HFFc6 (cell line): ENCODE measurements around the gene NOS1AP. TPM values are rescaled to one million over a fixed set of nuclear protein-coding genes. Genes with fewer than 3 reads are reported as not detected.

Source experiments
- DNase-seq: peaks from one replicate; pipeline ENCODE4 v3.0.0-alpha.2; 2018
- H3K27ac Mint-ChIP-seq: 2 replicates; pipeline ENCODE4 v1.8.0; 2020; ENCODE audit warnings: mild to moderate bottlenecking, mixed read lengths
- H3K27me3 Mint-ChIP-seq: 2 replicates; pipeline ENCODE4 v1.8.0; 2021; ENCODE audit warnings: mild to moderate bottlenecking, moderate library complexity, mixed read lengths; ENCODE audit not compliant: insufficient read depth
- H3K36me3 Mint-ChIP-seq: 2 replicates; pipeline ENCODE4 v1.8.0; 2021; ENCODE audit warnings: low read depth, mixed read lengths
- H3K4me1 Mint-ChIP-seq: 2 replicates; pipeline ENCODE4 v1.8.0; 2020; ENCODE audit warnings: low read depth, mixed read lengths
- H3K4me3 Mint-ChIP-seq: 2 replicates; pipeline ENCODE4 v1.8.0; 2020; ENCODE audit warnings: mild to moderate bottlenecking, moderate library complexity, mixed read lengths
- H3K9me3 Mint-ChIP-seq: 2 replicates; pipeline ENCODE4 v1.8.0; 2020; ENCODE audit warnings: mild to moderate bottlenecking, mixed read lengths
- CTCF ChIP-seq: fragments of 200-600 bp; sonication (generic); IDR thresholded peaks from 2 replicates; pipeline ENCODE4 v1.5.0; 2021; ENCODE audit warnings: antibody characterized with exemption, mild to moderate bottlenecking
- long read RNA-seq: library from polyadenylated mRNA; unstranded; transcript quantifications from one replicate; pipeline ENCODE4 v2.0.0, GENCODE V29; 2019
- total RNA-seq, 6 experiments: library from RNA; stranded (reverse); fragmentation: NEBNext Ultra II Directional; extraction: Animal tissue kit (Norgen Biotek cat#: 25700); gene quantifications; 2 replicates in 1 of 6; 3 replicates in 5 of 6; pipeline ENCODE4 v1.2.3, GENCODE V29; 2021

Gene NOS1AP
- under 1 TPM; 0.11 to 0.62 (median 0.29) TPM for total RNA-seq
- long read RNA-seq, partial matches to known transcripts = 1 of 2 reads
- long read RNA-seq, other reads (novel, unspliced or antisense) = 0 of 2 reads

DNA sequence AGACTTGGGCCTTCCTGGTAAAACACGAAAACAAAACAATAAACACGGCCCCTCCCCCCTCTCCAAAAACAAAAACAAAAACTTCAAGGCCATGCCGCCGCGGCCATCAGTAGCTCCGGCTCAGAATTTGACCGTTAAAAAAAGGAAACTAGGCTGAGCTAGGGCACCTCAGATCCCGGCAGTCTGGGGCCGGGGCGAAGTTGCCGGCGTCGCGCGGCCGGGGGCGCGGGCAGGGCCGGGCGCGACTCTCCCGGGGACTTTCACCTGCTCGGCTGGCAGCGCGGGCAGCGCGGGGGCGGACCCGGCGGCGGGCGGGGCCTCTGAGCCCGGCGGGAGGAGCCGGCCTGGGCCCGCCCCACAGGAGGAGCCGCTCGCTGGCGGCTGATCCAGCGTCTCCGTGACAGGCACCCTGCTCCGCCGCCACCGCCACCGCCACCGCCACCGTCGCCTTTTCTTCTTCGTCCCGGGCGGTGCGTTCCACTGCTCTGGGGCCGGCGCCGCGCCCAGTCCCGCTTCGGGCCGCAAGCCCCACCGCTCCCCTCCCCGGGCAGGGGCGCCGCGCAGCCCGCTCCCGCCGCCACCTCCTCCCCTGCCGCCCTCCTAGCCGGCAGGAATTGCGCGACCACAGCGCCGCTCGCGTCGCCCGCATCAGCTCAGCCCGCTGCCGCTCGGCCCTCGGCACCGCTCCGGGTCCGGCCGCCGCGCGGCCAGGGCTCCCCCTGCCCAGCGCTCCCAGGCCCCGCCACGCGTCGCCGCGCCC is at the start of gene NOS1AP:
TSS of gene NOS1AP (plus strand) at position 358 of the 760 bp plus-strand sequence. CDS start 487 bp downstream, outside the sequence.
- Mint-ChIP-seq H3K4me3 (peak within 1 kb of the TSS; percentile 81), H3K27me3 (peaks cover 21% of the 10 kb centered on the region), H3K9me3 (peaks cover 4% of the 10 kb centered on the region), H3K27ac (no peak within 1 kb of the TSS), H3K36me3 (peaks cover 4% of the 10 kb centered on the region; the same call in 1 of the 2 replicates), H3K4me1 (no peaks in the 10 kb centered on the region)
- DNase-seq = peak; percentile 28
- no peak for TF ChIP-seq CTCF

DNA sequence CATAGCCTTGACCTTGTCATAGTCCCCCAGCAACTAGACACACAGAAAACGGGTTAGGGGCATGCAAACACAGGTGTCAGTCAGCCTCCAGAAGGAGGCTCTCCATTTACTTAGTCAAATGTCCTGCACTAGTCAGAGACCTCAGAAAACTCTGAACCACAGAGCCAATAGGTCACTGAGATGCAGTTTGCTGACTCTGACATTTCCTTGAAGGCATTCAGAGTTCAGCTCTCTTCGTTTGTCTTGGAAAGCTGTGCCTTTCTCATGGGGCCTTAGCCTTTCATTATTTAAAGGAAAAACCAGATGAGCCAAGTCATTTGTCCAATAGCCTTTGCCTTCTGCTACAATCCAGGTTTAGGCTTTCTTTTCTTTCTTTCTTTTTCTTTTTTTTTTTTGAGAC is 49.3 kb upstream of the NOS1AP start:
- DNase-seq = no peak
- Mint-ChIP-seq H3K27ac (no peak overlapping the region), H3K9me3 (no peaks in the 10 kb centered on the region), H3K4me3 (no peak overlapping the region), H3K4me1 (peaks cover 46% of the 10 kb centered on the region), H3K36me3 (peaks cover 7% of the 10 kb centered on the region; the same call in 1 of the 2 replicates), H3K27me3 (peaks cover 5% of the 10 kb centered on the region)
- TF ChIP-seq CTCF = no peak

- H3K9me3 Mint-ChIP-seq = no peaks in the 10 kb centered on the region
- no peak for DNase-seq
- H3K27ac Mint-ChIP-seq = no peak overlapping the region
- H3K27me3 Mint-ChIP-seq = peaks cover 3% of the 10 kb centered on the region; the same call in 1 of the 2 replicates
- no peak for TF ChIP-seq CTCF
- peaks cover 7% of the 10 kb centered on the region; the same call in 1 of the 2 replicates for H3K36me3 Mint-ChIP-seq
- no peak overlapping the region for H3K4me3 Mint-ChIP-seq
- peaks cover 46% of the 10 kb centered on the region for H3K4me1 Mint-ChIP-seq
These were observed 48.4 kb upstream of the NOS1AP start for GRCh38 chr1:162021124-162021523.

DNA sequence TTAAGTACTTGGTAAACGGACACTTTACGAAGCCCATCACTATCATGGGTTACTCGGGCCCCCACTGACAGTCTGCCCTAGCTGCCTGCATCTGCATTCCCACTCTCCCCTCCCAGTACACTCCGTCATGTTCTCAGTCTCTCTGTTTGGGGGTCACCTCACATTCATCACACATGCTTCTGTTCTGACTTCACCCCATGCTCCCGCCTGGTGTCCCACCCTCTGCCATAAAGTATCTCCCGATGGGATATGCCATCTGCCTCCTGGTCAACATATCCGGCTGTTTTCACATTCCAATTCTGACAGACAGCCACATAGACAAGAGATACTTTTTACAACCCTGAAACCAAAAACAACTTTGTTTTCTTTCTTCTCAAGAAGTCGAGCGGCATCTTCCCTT is 46.9 kb upstream of the NOS1AP start:
- TF ChIP-seq CTCF = no peak
- Mint-ChIP-seq H3K36me3 (peaks cover 13% of the 10 kb centered on the region), H3K4me1 (peaks cover 46% of the 10 kb centered on the region), H3K27ac (no peak overlapping the region), H3K9me3 (peaks cover 9% of the 10 kb centered on the region; the same call in 1 of the 2 replicates), H3K4me3 (peak overlapping the region; percentile 94), H3K27me3 (peaks cover 3% of the 10 kb centered on the region; the same call in 1 of the 2 replicates)
- no peak for DNase-seq

DNA sequence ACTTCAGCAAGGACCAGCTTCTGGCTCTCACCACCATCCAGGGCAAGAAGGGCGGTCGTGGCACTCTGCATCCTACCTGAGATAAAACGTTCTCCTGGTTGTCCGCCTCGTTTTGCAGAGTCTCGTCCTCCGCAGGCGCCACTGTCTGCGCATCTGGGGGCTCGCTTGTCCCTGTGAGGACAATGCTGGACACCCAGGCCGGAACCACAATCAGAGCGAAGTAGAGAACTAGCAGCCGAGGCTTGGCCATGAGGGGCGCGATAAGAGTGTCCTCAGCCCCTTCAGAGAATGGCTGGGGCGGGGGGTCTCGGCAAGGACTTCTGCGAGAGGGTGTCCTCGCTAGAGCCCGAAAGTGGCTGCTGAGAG is 46.3 kb upstream of the NOS1AP start:
- Mint-ChIP-seq H3K36me3 (peaks cover 10% of the 10 kb centered on the region), H3K4me1 (peaks cover 46% of the 10 kb centered on the region), H3K27me3 (peaks cover 3% of the 10 kb centered on the region; the same call in 1 of the 2 replicates), H3K4me3 (peak overlapping the region; percentile 94), H3K9me3 (peaks cover 9% of the 10 kb centered on the region; the same call in 1 of the 2 replicates), H3K27ac (peak overlapping the region; percentile 75)
- no peak for DNase-seq
- TF ChIP-seq CTCF = no peak
